HG03469 (cell line): ENCODE results near the gene APCDD1L.
"Not testable (repeated sequence)": the region's sequence is repeated elsewhere in the genome, so short reads cannot be mapped to it uniquely, and the experiment has no call there.

Experiments used
- ATAC-seq: cut with Tn5 transposase; IDR thresholded peaks from one replicate; pipeline ENCODE4 v1.9.1; 2021; ENCODE audit warnings: mild to moderate bottlenecking, moderate library complexity, moderate number of reproducible peaks; ENCODE audit not compliant: unreplicated experiment

The APCDD1L gene

GRCh38 chr20:58518387-58518786 lies 3.2 kb upstream of the APCDD1L start:
- no peak for ATAC-seq

GRCh38 chr20:58514321-58515232 lies 622 bp downstream of the APCDD1L start:
- ATAC-seq, result no peak

- no peak for ATAC-seq
Observed at GRCh38 chr20:58513580-58514285, 1.5 kb downstream of the APCDD1L start.

- no peak for ATAC-seq
Observed at GRCh38 chr20:58512808-58513552, 2.2 kb downstream of the APCDD1L start.

GRCh38 chr20:58511861-58512260 lies 3.3 kb downstream of the APCDD1L start:
- ATAC-seq, result no peak

- ATAC-seq, result no peak
Observed at GRCh38 chr20:58511364-58511763, 3.8 kb downstream of the APCDD1L start.

GRCh38 chr20:58510921-58511320 lies 4.3 kb downstream of the APCDD1L start:
- no peak for ATAC-seq

- ATAC-seq, result no peak
Observed at GRCh38 chr20:58508762-58509395, 6.3 kb downstream of the APCDD1L start.

- ATAC-seq, result not testable (repeated sequence)
Observed at GRCh38 chr20:58506999-58507398, 8.2 kb downstream of the APCDD1L start.

GRCh38 chr20:58504566-58504965 lies 10.6 kb downstream of the APCDD1L start:
- ATAC-seq, result no peak

GRCh38 chr20:58503668-58504067 lies 11.5 kb downstream of the APCDD1L start:
- no peak for ATAC-seq

GRCh38 chr20:58500256-58500655 lies 14.9 kb downstream of the APCDD1L start:
- ATAC-seq, result no peak

GRCh38 chr20:58498470-58499068 lies 16.6 kb downstream of the APCDD1L start:
- no peak for ATAC-seq

- ATAC-seq, result no peak
Observed at GRCh38 chr20:58497724-58498469, 17.3 kb downstream of the APCDD1L start.

- ATAC-seq, result no peak
Observed at GRCh38 chr20:58497076-58497641, 18.0 kb downstream of the APCDD1L start.

GRCh38 chr20:58496429-58496769 lies 18.8 kb downstream of the APCDD1L start:
- ATAC-seq, result no peak

GRCh38 chr20:58495623-58496428 lies 19.4 kb downstream of the APCDD1L start:
- ATAC-seq, result no peak

- ATAC-seq, result no peak
Observed at GRCh38 chr20:58494923-58495622, 20.1 kb downstream of the APCDD1L start.
